GM12801 (cell line): Measurements from ENCODE around the gene GPATCH2.

Experiments used
- TF ChIP-seq, protein P1 (sequence below): IDR thresholded peaks from one replicate; pipeline ENCODE4 v1.5.1; 2011; ENCODE audit warnings: control low read depth; ENCODE audit not compliant: insufficient read length; ENCODE audit errors: extremely low read depth

GPATCH2 gene

DNA sequence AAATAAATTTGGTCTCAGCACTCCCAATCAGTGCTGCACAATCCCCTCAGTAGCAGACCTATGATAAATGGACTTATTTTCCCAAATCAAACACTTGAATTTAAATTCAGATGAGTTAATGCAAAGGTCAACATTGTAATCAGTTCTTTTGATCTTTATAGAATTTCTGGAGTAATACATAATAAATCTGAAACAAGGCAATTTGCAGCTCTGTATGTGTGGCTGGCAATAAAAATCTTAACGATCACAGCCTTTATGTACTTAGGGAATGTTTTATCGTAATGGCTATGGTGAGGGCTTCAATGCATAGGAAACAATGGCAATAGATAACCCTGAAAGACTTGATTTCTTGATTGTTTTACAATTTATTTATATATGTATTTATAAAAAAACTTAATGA, 91.4 kb downstream of the GPATCH2 start:
- TF ChIP-seq, protein P1, sequence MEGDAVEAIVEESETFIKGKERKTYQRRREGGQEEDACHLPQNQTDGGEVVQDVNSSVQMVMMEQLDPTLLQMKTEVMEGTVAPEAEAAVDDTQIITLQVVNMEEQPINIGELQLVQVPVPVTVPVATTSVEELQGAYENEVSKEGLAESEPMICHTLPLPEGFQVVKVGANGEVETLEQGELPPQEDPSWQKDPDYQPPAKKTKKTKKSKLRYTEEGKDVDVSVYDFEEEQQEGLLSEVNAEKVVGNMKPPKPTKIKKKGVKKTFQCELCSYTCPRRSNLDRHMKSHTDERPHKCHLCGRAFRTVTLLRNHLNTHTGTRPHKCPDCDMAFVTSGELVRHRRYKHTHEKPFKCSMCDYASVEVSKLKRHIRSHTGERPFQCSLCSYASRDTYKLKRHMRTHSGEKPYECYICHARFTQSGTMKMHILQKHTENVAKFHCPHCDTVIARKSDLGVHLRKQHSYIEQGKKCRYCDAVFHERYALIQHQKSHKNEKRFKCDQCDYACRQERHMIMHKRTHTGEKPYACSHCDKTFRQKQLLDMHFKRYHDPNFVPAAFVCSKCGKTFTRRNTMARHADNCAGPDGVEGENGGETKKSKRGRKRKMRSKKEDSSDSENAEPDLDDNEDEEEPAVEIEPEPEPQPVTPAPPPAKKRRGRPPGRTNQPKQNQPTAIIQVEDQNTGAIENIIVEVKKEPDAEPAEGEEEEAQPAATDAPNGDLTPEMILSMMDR = no peak

DNA sequence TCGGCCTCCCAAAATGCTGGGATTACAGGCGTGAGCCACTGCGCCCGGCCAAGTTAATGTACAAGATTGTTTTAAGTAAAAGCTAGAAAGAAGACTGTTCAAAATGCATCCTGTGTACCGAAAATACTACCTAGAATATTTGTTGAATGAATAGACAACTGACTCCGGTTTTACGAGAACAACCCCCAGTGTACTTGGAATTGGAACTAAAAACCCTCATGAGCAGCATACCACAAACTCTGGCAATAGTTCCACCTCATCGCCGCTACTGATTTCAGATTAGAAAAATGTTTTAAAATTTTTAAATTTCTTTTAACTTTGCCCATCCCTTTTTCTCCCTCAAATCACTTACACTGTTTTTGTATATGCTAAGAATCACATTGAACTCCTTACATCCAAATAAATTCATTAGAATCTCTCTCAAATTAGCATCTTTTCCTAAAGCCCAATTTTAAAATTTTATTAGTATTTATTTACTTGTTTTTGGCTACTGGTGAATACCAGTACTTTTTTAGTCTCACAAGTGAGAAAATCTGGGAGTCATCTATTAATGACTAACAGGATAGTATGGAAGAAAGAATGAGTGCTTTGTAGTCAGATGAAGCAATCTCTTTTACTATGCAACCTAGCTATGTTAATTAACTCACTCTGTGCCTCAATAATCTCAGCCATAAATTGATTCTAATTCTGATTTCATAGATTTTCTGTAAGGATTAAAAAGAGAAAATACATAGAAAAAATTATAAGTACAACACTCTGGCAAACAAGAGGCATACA, 95.1 kb downstream of the GPATCH2 start:
- TF ChIP-seq, protein P1 = no peak

DNA sequence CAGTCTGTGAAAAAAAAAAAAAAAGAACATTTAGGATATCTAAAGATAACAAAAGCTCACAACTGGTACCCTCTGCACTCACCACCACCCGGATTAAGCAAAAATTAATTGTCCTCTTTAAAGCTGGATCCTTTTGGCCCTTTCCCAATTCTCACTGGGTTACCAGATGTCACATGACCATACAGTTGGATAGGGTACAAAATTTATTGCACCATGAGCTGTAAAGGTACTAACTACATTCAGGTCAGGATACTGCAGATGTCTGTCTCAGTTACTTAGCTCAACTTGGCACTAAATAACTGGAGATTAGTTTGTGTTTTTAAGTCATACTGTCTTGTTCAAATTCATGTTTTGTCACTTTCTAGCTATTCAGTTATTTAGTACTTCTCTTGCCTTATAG, 96.3 kb downstream of the GPATCH2 start:
- TF ChIP-seq, protein P1 = no peak

DNA sequence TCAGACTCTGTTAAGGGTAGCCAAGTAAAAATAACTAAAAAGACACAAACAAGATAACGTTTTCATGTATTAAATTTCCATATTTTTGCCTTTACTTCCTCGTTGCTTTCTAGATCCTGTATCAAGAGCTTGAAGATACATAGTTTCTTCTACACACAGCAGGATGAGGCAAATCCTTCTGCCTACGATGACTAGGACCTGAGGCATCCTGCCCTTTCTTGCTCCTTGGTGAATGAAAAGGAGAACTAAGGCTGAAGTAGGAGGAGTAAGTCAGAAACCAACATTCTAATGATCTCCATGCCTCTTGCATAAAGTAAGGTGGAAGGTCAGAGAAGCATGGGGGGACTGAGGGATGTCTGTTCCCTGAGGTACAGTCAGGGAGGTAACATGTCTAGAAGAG, 102.6 kb downstream of the GPATCH2 start:
- TF ChIP-seq, protein P1 = no peak

DNA sequence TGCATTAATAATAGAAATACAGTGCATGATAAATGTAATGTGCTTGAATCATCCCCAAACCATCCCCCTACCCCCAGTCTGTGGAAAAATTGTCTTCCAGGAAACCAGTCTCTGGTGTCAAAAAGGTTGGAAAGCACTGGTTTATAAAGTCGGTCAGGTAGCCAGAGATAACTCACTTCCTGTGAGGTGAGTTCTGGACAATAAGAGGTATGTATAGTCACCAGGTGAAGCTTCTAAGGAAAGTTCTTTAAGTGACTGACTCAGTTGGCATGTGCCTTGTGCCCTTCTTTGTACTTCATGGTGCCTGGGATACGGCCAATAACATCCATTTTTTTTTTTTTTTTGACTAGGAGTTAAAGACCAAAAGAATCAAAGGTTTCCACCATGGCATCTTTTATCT, 103.7 kb downstream of the GPATCH2 start:
- TF ChIP-seq, protein P1 = no peak

DNA sequence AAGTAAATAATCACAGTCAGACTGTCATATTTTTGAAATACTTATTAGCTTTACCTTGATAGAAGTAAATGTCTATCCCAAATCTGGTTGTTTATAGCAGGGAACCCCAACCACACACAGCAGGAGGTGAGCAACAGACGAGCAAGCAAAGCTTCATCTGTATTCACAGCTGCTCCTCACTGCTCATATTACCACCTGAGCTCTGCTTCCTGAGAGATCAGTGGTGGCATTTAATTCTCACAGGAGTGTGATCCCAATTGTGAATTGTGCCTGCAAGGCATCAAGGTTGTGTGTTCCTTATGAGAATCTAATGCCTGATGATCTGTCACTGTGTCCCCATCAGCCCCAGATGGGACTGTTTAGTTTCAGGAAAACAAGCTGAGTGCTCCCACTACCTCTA, 104.3 kb downstream of the GPATCH2 start:
- TF ChIP-seq, protein P1 = no peak

DNA sequence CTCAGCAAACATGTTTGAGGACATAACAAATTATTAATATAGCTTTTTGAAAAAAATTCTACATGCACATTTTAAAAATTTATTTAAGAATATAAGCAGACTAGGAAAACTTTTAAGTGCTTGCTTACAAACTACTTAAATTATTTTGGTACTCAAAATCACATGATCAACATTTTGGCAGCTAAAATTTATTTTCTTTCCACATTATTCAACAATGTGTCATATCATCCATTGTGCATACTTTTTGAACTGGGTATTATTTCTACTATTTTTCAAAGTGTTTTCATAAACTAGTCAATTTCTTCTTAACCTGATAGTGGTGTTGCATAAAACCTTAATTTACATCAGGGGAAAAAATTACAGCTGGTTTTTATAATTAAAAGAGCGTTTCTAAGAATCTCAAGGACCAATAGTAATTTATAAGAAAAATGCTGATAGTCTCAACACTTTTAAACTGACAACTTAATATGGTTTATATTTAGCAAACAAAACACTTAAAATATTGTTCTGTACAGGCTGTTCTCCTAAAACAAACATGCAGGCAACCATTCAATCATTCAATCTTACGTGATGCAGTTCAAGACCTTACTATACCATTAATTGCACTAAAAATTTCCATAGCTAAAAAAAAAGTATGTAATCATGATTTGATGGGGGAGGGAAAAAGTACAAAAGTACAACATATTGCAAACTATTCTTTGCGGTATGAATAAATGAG, 105.0 kb downstream of the GPATCH2 start:
- TF ChIP-seq, protein P1 = no peak
